Measurements from ENCODE around the gene TMEM43. TPM values are rescaled to one million over a fixed set of nuclear protein-coding genes. Genes with fewer than 3 reads are reported as not detected.

TMEM43 gene
- total and polyA plus RNA-seq, 2 of the 13 experiments (the other 11 are each of a cell fraction or from before 2014, with no cell fraction given) = 48.9 to 50.5 TPM

GRCh38 chr3:14124615-14125192, at the start of gene TMEM43, which contains the start of gene CHCHD4 (continued):
- TF ChIP-seq RBM22 (optimal IDR thresholded peaks at IDR 0.05; ENCODE audit: low read length) = no peak
- no peak for TF ChIP-seq GLMP (CRISPR knock-in tag; IDR thresholded peaks at IDR 0.05; ENCODE audit: borderline replicate concordance)
- TF ChIP-seq ZMYM4 (CRISPR knock-in tag; IDR thresholded peaks at IDR 0.05) = peak; percentile 45; the same call in 1 of the 2 replicates
- TF ChIP-seq ZNF460 (CRISPR knock-in tag; IDR thresholded peaks at IDR 0.05; ENCODE audit: borderline replicate concordance) = no peak
- TF ChIP-seq ZNF646 (CRISPR knock-in tag; IDR thresholded peaks at IDR 0.05) = no peak
- TF ChIP-seq PHF20 (CRISPR knock-in tag; IDR thresholded peaks at IDR 0.05) = no peak
- TF ChIP-seq ZNF614 (CRISPR knock-in tag; IDR thresholded peaks at IDR 0.05; ENCODE audit: borderline replicate concordance) = no peak
- peak; percentile 68; the same call in 1 of the 2 replicates for TF ChIP-seq TOPORS (CRISPR knock-in tag; IDR thresholded peaks at IDR 0.05)
- TF ChIP-seq YY1 (IDR thresholded peaks at IDR 0.05; ENCODE audit: insufficient read depth, insufficient replicate concordance, low read depth, low read length) = peak; percentile 80
- TF ChIP-seq NR0B2 (CRISPR knock-in tag; IDR thresholded peaks at IDR 0.05) = 0 out of 2 replicates have a peak, but pooled peaks have one; percentile 60
- peak; percentile 62; the same call in 1 of the 2 replicates for TF ChIP-seq TARDBP (CRISPR knock-in tag; IDR thresholded peaks at IDR 0.05)
- no peak for TF ChIP-seq SNAPC4 (CRISPR knock-in tag; IDR thresholded peaks at IDR 0.05)
- TF ChIP-seq CHD2 (IDR thresholded peaks at IDR 0.05; ENCODE audit: low read depth, low read length) = peak; percentile 82
- TF ChIP-seq NFIC (IDR thresholded peaks at IDR 0.05; ENCODE audit: low read length) = no peak
- no peak for TF ChIP-seq NR2F6 (IDR thresholded peaks at IDR 0.05)
- TF ChIP-seq NR2F6 (CRISPR knock-in tag; IDR thresholded peaks at IDR 0.05) = no peak
- TF ChIP-seq POLR2G (IDR thresholded peaks at IDR 0.05; ENCODE audit: low read depth, low read length) = peak; percentile 69
